Common myeloid progenitor, CD34-positive (primary cell): Measurements from ENCODE around the gene CHPF2.

ENCODE experiments used
- CTCF ChIA-PET: fragments of 350-600 bp; sonication (Branson Sonifier 250); formaldehyde crosslinking; loops from one replicate; lab custom pipeline; 2021; ENCODE audit warnings: antibody characterized with exemption; lab: Charles Lee
- POLR2A ChIA-PET: fragments of 350-600 bp; sonication (Branson Sonifier 250); formaldehyde crosslinking; loops from one replicate; lab custom pipeline; 2021; ENCODE audit warnings: antibody characterized with exemption; lab: Charles Lee
- DNase-seq, 3 donors: peaks; one replicate each; pipeline versions ENCODE4 v3.0.0 to v3.0.0-alpha.2; 2013
- H3K27ac ChIP-seq, 2 experiments: 1 replicate in 1 of 2; 2 replicates in 1 of 2; pipeline ENCODE4 v1.7.0; 2013; ENCODE audit warnings: inconsistent platforms in 2 of 2, low read length in 2 of 2, mild to moderate bottlenecking in 2 of 2, low read depth in 1 of 2, moderate library complexity in 1 of 2; ENCODE audit not compliant: severe bottlenecking in 2 of 2, insufficient read depth in 1 of 2, poor library complexity in 1 of 2
- H3K27me3 ChIP-seq, 5 experiments: replicated peaks in 2 of 5; 1 replicate in 3 of 5; 2 replicates in 2 of 5; pipeline versions ENCODE4 v1.6.1 to v1.7.0; 2013; ENCODE audit warnings: low read length in 4 of 5, mild to moderate bottlenecking in 2 of 5, moderate library complexity in 2 of 5, inconsistent platforms in 1 of 5; ENCODE audit not compliant: insufficient read depth in 5 of 5, control insufficient read depth in 4 of 5
- H3K36me3 ChIP-seq, 4 experiments: 1 replicate in 2 of 4; 2 replicates in 2 of 4; pipeline versions ENCODE4 v1.6.1 to v1.7.0; 2013; ENCODE audit warnings: low read length in 3 of 4, control low read depth in 1 of 4, mild to moderate bottlenecking in 1 of 4; ENCODE audit not compliant: control insufficient read depth in 4 of 4, insufficient read depth in 4 of 4
- H3K4me1 ChIP-seq, 4 experiments: 1 replicate in 3 of 4; 2 replicates in 1 of 4; pipeline versions ENCODE4 v1.6.1 to v1.7.1; 2013; ENCODE audit warnings: low read length in 3 of 4, mild to moderate bottlenecking in 3 of 4, control low read depth in 1 of 4, inconsistent platforms in 1 of 4, moderate library complexity in 1 of 4; ENCODE audit not compliant: control insufficient read depth in 4 of 4, insufficient read depth in 4 of 4; ENCODE audit errors: control extremely low read depth in 1 of 4
- H3K4me3 ChIP-seq, 7 experiments: 1 replicate in 4 of 7; 2 replicates in 3 of 7; pipeline versions ENCODE4 v1.5.1 to v1.7.0; 2013; ENCODE audit warnings: mild to moderate bottlenecking in 7 of 7, low read length in 6 of 7, moderate library complexity in 6 of 7, inconsistent platforms in 2 of 7, low read depth in 2 of 7, control low read depth in 1 of 7; ENCODE audit not compliant: insufficient read depth in 4 of 7, control insufficient read depth in 1 of 7; ENCODE audit errors: extremely low read depth in 1 of 7
- H3K9me3 ChIP-seq, 5 experiments: 1 replicate in 4 of 5; 2 replicates in 1 of 5; pipeline versions ENCODE4 v1.6.1 to v1.7.1; 2013; ENCODE audit warnings: low read length in 4 of 5, mild to moderate bottlenecking in 2 of 5, inconsistent platforms in 1 of 5, low read depth in 1 of 5, moderate library complexity in 1 of 5; ENCODE audit not compliant: control insufficient read depth in 4 of 5, insufficient read depth in 2 of 5; ENCODE audit errors: control extremely low read depth in 1 of 5
- WGBS: methylation state at CpG from one replicate; pipeline ENCODE4 v1.1.5; 2013; ENCODE audit not compliant: insufficient coverage; 5-methylcytosine and 5-hydroxymethylcytosine counted together

CHPF2 gene

GRCh38 chr7:151242159-151243044 lies 10.1 kb downstream of the CHPF2 start:
- ChIA-PET CTCF (interaction anchor here (0.9 to 7.9 kb wide), 15 partner anchors 8 to 151 kb away, joined by 3 to 98 read pairs (median 6); partner anchors contain the start of genes ABCF2, CHPF2 and GBX1), POLR2A (interaction anchor here (1.1 to 2.1 kb wide), 2 partner anchors 9 to 15 kb away, joined by 4 to 15 read pairs; partner anchors contain the start of genes ABCF2 and CHPF2)
- H3K4me3 ChIP-seq: peak overlapping the region in 2 of 7 experiments; percentile 56 to 63
- H3K9me3 ChIP-seq: no peaks in the 10 kb centered on the region
- H3K4me1 ChIP-seq: peaks cover 5 to 35% (median 33%) of the 10 kb centered on the region in 4 experiments
- H3K36me3 ChIP-seq: peaks cover 5 to 39% (median 29%) of the 10 kb centered on the region in 4 experiments
- no peak for DNase-seq
- H3K27me3 ChIP-seq: peaks cover 0 to 34% (median 16%) of the 10 kb centered on the region in 5 experiments
- H3K27ac ChIP-seq: no peak overlapping the region
- WGBS: 83% methylated on average over 18 of the region's 20 CpGs

- ChIA-PET CTCF (interaction anchor here (0.9 to 7.9 kb wide), 20 partner anchors 9 to 151 kb away, joined by 3 to 98 read pairs (median 6); partner anchors contain the start of genes ABCF2, CHPF2 and GBX1), POLR2A (interaction anchor here (2.1 kb wide), 1 partner anchor 10 kb away, joined by 15 read pairs; the partner anchor contains the start of gene CHPF2)
- H3K36me3 ChIP-seq: peaks cover 5 to 33% (median 23%) of the 10 kb centered on the region in 4 experiments
- DNase-seq: no peak
- H3K27me3 ChIP-seq: peaks cover 0 to 40% (median 20%) of the 10 kb centered on the region in 5 experiments
- H3K4me1 ChIP-seq: peaks cover 5 to 41% (median 39%) of the 10 kb centered on the region in 4 experiments
- WGBS: 44% methylated on average over 2 of the region's 2 CpGs
- peak overlapping the region in 5 of 7 experiments; percentile 21 to 63 (median 51) for H3K4me3 ChIP-seq
- H3K9me3 ChIP-seq: no peaks in the 10 kb centered on the region
- no peak overlapping the region for H3K27ac ChIP-seq
Observed at GRCh38 chr7:151243045-151243349, 10.7 kb downstream of the CHPF2 start.

- Histone ChIP-seq H3K27me3 (peaks cover 0 to 44% (median 20%) of the 10 kb centered on the region in 5 experiments), H3K4me1 (peaks cover 5 to 46% (median 44%) of the 10 kb centered on the region in 4 experiments), H3K4me3 (peak overlapping the region in 5 of 7 experiments; percentile 21 to 63 (median 51)), H3K27ac (no peak overlapping the region), H3K36me3 (peaks cover 5 to 27% (median 20%) of the 10 kb centered on the region in 4 experiments), H3K9me3 (no peaks in the 10 kb centered on the region)
- ChIA-PET POLR2A (interaction anchor here (1.1 to 2.1 kb wide), 2 partner anchors 10 to 17 kb away, joined by 3 to 15 read pairs; partner anchors contain the start of genes ABCF2 and CHPF2), CTCF (interaction anchor here (0.6 to 7.9 kb wide), 42 partner anchors 9 to 152 kb away, joined by 3 to 98 read pairs (median 6); partner anchors contain the start of genes ABCF2, CHPF2, GBX1 and H2BK1)
- WGBS: 10% methylated on average over 13 of the region's 17 CpGs
- DNase-seq: peak; percentile 63 to 80 (median 79)
Observed at GRCh38 chr7:151243408-151244195, 11.3 kb downstream of the CHPF2 start.

- peaks cover 3 to 20% (median 13%) of the 10 kb centered on the region in 4 experiments for H3K36me3 ChIP-seq
- H3K4me1 ChIP-seq: peaks cover 5 to 53% (median 50%) of the 10 kb centered on the region in 4 experiments
- no peak overlapping the region for H3K27ac ChIP-seq
- POLR2A ChIA-PET: interaction anchor here (1.1 to 2.1 kb wide), 2 partner anchors 11 to 18 kb away, joined by 3 to 15 read pairs; partner anchors contain the start of genes ABCF2 and CHPF2
- H3K27me3 ChIP-seq: peaks cover 0 to 46% (median 20%) of the 10 kb centered on the region in 5 experiments
- CTCF ChIA-PET: interaction anchor here (0.6 to 7.9 kb wide), 41 partner anchors 10 to 638 kb away, joined by 3 to 98 read pairs (median 5); partner anchors contain the start of genes ABCF2, CHPF2, GBX1 and H2BK1
- peak; percentile 72 to 85 (median 77) for DNase-seq
- 23% methylated on average over 4 of the region's 10 CpGs for WGBS
- no peaks in the 10 kb centered on the region for H3K9me3 ChIP-seq
- H3K4me3 ChIP-seq: peak overlapping the region in 2 of 7 experiments; percentile 51 to 56
Observed at GRCh38 chr7:151244196-151244840, 12.0 kb downstream of the CHPF2 start.

- no peak for DNase-seq
- H3K4me1 ChIP-seq: peaks cover 5 to 56% (median 55%) of the 10 kb centered on the region in 4 experiments
- no peaks in the 10 kb centered on the region for H3K9me3 ChIP-seq
- ChIA-PET POLR2A (interaction anchor here (1.1 to 2.1 kb wide), 2 partner anchors 11 to 18 kb away, joined by 3 to 15 read pairs; partner anchors contain the start of genes ABCF2 and CHPF2), CTCF (interaction anchor here (0.8 to 7.9 kb wide), 31 partner anchors 10 to 637 kb away, joined by 3 to 98 read pairs (median 6); partner anchors contain the start of genes ABCF2, CHPF2 and H2BK1)
- peak overlapping the region in 5 of 7 experiments; percentile 32 to 62 (median 46) for H3K4me3 ChIP-seq
- H3K27me3 ChIP-seq: peaks cover 0 to 52% (median 21%) of the 10 kb centered on the region in 5 experiments
- WGBS: 6% methylated on average over 8 of the region's 15 CpGs
- no peak overlapping the region for H3K27ac ChIP-seq
- peaks cover 0 to 15% (median 8%) of the 10 kb centered on the region in 4 experiments for H3K36me3 ChIP-seq
Observed at GRCh38 chr7:151244841-151245346, 12.6 kb downstream of the CHPF2 start.
